GM12872 (cell line): ENCODE results near the gene HLA-DMB.
A peak's percentile ranks its signal among the peaks of the same experiment; 100 is the strongest.

Source experiments
- TF ChIP-seq, protein P1 (sequence below): IDR thresholded peaks from 3 replicates; pipeline ENCODE4 v1.5.1; 2011; ENCODE audit warnings: low read depth, mild to moderate bottlenecking, low read length, moderate library complexity; ENCODE audit not compliant: insufficient read depth

HLA-DMB gene

DNA sequence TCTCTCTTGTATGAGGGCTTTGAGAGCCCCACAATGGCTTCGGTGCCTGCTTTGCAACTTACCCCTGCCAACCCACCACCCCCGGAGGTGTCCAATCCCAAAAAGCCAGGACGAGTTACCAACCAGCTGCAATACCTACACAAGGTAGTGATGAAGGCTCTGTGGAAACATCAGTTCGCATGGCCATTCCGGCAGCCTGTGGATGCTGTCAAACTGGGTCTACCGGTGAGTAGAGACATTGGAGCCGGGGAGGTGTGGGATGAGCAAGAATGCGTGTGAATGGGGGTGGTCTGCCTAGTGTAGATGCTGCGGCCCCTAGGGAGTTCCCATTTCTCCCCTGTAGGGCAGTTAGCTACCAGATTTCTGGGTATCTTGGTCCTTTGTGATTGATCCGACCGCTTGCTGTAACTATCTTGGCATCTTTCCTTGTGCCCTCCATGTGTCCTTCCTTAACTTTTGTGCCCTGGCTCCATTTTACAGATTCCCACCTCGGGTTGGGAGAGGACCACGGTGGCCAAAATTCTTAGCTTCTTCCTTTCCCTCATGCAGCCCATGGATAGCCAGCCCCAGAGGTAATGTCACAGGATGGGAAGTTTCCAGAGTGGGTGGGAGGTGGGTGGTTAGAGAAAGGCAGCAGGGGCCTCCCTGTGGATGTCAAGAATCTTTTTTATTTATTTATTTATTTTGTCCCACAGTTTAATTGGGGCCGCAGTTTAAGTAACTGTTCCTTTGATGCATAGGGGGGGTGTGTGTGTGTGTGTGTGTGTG is 33.9 kb upstream of the HLA-DMB start:
- TF ChIP-seq, protein P1, sequence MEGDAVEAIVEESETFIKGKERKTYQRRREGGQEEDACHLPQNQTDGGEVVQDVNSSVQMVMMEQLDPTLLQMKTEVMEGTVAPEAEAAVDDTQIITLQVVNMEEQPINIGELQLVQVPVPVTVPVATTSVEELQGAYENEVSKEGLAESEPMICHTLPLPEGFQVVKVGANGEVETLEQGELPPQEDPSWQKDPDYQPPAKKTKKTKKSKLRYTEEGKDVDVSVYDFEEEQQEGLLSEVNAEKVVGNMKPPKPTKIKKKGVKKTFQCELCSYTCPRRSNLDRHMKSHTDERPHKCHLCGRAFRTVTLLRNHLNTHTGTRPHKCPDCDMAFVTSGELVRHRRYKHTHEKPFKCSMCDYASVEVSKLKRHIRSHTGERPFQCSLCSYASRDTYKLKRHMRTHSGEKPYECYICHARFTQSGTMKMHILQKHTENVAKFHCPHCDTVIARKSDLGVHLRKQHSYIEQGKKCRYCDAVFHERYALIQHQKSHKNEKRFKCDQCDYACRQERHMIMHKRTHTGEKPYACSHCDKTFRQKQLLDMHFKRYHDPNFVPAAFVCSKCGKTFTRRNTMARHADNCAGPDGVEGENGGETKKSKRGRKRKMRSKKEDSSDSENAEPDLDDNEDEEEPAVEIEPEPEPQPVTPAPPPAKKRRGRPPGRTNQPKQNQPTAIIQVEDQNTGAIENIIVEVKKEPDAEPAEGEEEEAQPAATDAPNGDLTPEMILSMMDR: no peak

GRCh38 chr6:32974016-32974333 is 33.1 kb upstream of the HLA-DMB start:
- TF ChIP-seq, protein P1: no peak

GRCh38 chr6:32973144-32974015 is 32.6 kb upstream of the HLA-DMB start:
- TF ChIP-seq, protein P1: no peak

- TF ChIP-seq, protein P1: no peak
These were observed 31.7 kb upstream of the HLA-DMB start for GRCh38 chr6:32972353-32973143.

DNA sequence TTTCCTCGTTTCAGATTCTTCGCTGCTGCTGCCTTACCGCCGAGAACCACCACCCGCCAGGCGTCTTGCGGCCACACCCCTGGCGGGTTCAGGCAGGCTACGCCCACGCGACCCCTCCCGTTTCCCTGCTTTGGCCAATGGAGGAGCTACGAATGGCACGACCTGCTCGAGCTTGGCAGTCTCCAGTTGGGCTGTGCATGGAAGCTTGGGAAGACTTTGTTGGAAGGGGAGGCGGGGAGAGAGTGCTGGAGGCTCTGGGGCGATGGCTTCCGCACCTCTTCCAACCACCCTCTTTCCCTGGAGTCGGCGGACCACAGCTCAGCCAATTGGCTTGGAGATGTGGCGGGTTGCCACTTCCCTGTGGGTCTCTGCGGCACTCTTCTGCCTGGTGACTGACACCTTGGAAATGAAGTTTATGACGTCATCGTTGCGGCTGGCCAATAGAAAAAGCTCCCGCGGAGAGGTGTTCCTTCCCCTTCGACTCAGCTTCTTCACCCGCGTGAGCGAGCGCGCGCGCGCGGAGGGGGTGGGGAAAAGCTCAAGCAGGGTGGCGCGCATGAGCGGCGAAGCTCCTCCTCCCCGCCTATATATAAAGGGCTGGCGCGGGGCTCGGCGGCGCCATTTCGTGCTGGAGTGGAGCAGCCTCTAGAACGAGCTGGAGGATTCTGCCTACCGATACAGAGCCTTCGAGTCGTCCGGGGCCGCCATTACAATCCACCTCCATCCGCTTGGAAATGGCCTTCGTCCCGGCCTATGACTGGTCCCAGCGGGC is 30.9 kb upstream of the HLA-DMB start:
- TF ChIP-seq, protein P1: no peak

- TF ChIP-seq, protein P1: 0 out of 3 replicates have a peak, but pooled peaks have one; percentile 1
These were observed 30.4 kb upstream of the HLA-DMB start for GRCh38 chr6:32971242-32971580.
